Pancreas (tissue), 10 donors: ENCODE measurements around the gene ITPKB. TPM values are rescaled to one million over a fixed set of nuclear protein-coding genes. Genes with fewer than 3 reads are reported as not detected.
"Not testable (repeated sequence)": the region's sequence is repeated elsewhere in the genome, so short reads cannot be mapped to it uniquely, and the experiment has no call there.

Experiments
- ATAC-seq, 4 donors: fragments of 200-7000 bp; cut with Tn5 transposase; one replicate each; pipeline versions ENCODE4 v1.8.0 to v1.9.1; 2020; ENCODE audit warnings: mild to moderate bottlenecking in 4 of 4, moderate library complexity in 4 of 4
- DNase-seq, 6 donors: peaks; one replicate each; pipeline ENCODE4 v3.0.0-alpha.2; 2020
- FAIRE-seq: peaks from 2 replicates; lab custom pipeline; 2012; peaks lifted over from hg19 to GRCh38; lab: Jason Lieb, UNC
- H3K27ac ChIP-seq, 4 donors: fragments of 200-600 bp; sonication (generic); 1 replicate in 3 of 4; 2 replicates in 1 of 4; pipeline versions ENCODE4 v1.5.0 to v1.8.0; 2020
- H3K27me3 ChIP-seq, 4 donors: fragments of 200-600 bp; one replicate each; pipeline ENCODE4 v1.8.0; 2021
- H3K36me3 ChIP-seq, 3 donors: fragments of 200-600 bp; sonication (generic) in 1 of 3; one replicate each; pipeline versions ENCODE4 v1.5.0 to v1.8.0; 2020 to 2021
- H3K4me1 ChIP-seq, 3 donors: fragments of 200-600 bp; one replicate each; pipeline ENCODE4 v1.8.0; 2021
- H3K4me3 ChIP-seq, 4 donors: fragments of 200-600 bp; sonication (generic) in 2 of 4; one replicate each; pipeline versions ENCODE4 v1.5.0 to v1.8.0; 2020 to 2021
- H3K9me3 ChIP-seq, 4 donors: fragments of 200-600 bp; one replicate each; pipeline ENCODE4 v1.8.0; 2021
- WGBS, 2 donors: extraction: QIAGEN DNeasy Blood & Tissue Kit; methylation state at CpG; one replicate each; pipeline ENCODE4 v1.1.7; 2013; 5-methylcytosine and 5-hydroxymethylcytosine counted together
- intact Hi-C, 3 donors: fragments of 100-400 bp; cut with DNase I; formaldehyde crosslinking; loops; one replicate each; pipeline versions ENCODE4 v1.11.1 to v1.14.2; 2022
- polyA plus RNA-seq, 2 donors: library from polyadenylated mRNA; stranded (reverse); fragments of 200-250 nt; gene quantifications; one replicate each; pipeline ENCODE4 v1.2.3, GENCODE V29; 2013
- total RNA-seq, 6 donors: library from RNA; stranded (reverse); fragmentation: NEBNext Ultra II Directional in 4 of 6; extraction: Animal tissue kit (Norgen Biotek cat#: 25700) in 4 of 6; gene quantifications; one replicate each; pipeline versions ENCODE4 v1.2.1 to v1.2.4, GENCODE V29; 2021 to 2023
- TF ChIP-seq, protein P1 (sequence below), 4 donors: fragments of 200-600 bp; sonication (generic) in 3 of 4; IDR thresholded peaks; one replicate each; pipeline versions ENCODE4 v1.5.0 to v1.8.0; 2021; ENCODE audit warnings: antibody characterized with exemption in 4 of 4
- donor health status: healthy with polysubstance abuse.
- donor health status: DM: no; HTN: no; CAD: no; lungs with moderate emphysema.
- donor health status: DM: no; HTN: no; CAD: no.
- donor health status: control.
- donor health status: control.
- donor health status: Bipolar disorder and iron deficiency.
- donor health status: DM: yes; HTN: yes; CAD: no.
- donor health status: DM: no; HTN: no; CAD: no.
- donor health status: DM: no; HTN: no; CAD: no.
- donor health status: DM: yes; HTN: yes; CAD: no.

The ITPKB gene
- total and polyA plus RNA-seq, 8 donors: 3.8 to 13.9 (median 5.5) TPM

DNA sequence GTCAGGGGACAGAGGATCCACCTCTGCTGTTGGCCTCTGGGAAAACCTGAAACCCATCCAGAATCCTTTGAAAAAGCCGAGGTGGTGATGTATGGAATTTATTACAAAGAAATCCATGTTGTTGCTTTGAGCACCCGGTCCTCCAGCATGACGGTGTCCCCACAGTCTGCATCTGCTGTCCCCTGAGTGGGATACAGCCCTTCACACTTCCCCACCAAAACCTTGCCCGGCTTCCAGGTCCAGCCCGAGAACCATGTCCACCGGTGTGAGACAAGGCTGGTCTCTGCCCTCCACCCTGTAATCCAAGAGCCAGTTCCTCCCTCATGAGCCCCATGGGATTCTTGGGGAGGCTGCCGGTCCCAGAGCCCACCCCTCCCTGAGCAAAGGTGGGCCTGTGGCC, 120.1 kb downstream of the ITPKB start:
- Histone ChIP-seq H3K27ac (no peak overlapping the region), H3K4me1 (no peaks in the 10 kb centered on the region), H3K4me3 (no peak overlapping the region), H3K9me3 (no peaks in the 10 kb centered on the region), H3K36me3 (no peaks in the 10 kb centered on the region), H3K27me3 (no peaks in the 10 kb centered on the region)
- intact Hi-C loops: no loop called here
- 91% methylated on average over 7 of the region's 7 CpGs for WGBS, 2 donors
- FAIRE-seq (no peak), ATAC-seq (no peak), DNase-seq (no peak)
- TF ChIP-seq, protein P1, sequence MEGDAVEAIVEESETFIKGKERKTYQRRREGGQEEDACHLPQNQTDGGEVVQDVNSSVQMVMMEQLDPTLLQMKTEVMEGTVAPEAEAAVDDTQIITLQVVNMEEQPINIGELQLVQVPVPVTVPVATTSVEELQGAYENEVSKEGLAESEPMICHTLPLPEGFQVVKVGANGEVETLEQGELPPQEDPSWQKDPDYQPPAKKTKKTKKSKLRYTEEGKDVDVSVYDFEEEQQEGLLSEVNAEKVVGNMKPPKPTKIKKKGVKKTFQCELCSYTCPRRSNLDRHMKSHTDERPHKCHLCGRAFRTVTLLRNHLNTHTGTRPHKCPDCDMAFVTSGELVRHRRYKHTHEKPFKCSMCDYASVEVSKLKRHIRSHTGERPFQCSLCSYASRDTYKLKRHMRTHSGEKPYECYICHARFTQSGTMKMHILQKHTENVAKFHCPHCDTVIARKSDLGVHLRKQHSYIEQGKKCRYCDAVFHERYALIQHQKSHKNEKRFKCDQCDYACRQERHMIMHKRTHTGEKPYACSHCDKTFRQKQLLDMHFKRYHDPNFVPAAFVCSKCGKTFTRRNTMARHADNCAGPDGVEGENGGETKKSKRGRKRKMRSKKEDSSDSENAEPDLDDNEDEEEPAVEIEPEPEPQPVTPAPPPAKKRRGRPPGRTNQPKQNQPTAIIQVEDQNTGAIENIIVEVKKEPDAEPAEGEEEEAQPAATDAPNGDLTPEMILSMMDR (IDR thresholded peaks at IDR 0.05): no peak

DNA sequence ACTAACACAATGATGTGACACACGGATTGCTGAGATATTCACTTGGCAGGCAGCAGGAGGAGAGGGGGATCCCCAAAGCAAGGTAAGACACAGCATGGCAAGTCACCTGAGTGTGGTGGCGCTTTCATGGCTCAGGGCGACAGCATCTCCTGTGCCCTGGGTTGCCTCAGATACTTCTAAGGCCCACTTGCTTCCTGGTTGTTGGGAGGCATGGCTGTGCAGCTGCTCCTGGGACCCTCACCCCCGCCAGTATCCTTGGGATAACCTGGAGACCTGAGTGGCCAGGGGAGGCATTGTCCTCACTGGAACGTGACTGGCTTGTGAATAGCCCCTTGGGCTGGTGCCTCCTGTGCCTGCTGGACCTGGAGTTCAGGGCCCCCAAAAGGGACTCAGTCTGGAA, 120.7 kb downstream of the ITPKB start:
- Histone ChIP-seq H3K4me3 (no peak overlapping the region), H3K36me3 (no peaks in the 10 kb centered on the region), H3K27me3 (no peaks in the 10 kb centered on the region), H3K4me1 (no peaks in the 10 kb centered on the region), H3K9me3 (no peaks in the 10 kb centered on the region), H3K27ac (no peak overlapping the region)
- FAIRE-seq: no peak
- TF ChIP-seq, protein P1 (IDR thresholded peaks at IDR 0.05): no peak
- no peak for ATAC-seq
- intact Hi-C loops: no loop called here
- DNase-seq: no peak
- 79 to 82% methylated on average over 5 of the region's 5 CpGs for WGBS, 2 donors

DNA sequence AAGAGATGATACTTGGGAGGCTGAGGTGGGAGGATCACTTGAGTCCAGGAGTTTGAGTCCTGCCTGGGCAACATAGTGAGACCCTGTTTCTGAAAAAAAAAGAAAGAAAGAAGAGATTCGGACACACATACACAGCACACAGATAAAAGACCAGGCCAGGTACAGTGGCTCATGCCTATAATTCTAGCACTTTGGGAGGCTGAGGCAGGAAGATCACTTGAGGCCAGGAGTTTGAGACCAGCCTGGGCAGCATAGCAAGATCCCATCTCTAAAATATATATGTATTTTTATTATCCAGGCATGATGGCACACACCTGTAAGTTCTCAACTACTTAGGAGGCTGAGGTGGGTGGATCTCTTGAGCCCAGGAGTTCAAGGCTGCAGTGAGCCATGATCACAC, 121.4 kb downstream of the ITPKB start:
- not testable (repeated sequence) for H3K36me3 ChIP-seq

DNA sequence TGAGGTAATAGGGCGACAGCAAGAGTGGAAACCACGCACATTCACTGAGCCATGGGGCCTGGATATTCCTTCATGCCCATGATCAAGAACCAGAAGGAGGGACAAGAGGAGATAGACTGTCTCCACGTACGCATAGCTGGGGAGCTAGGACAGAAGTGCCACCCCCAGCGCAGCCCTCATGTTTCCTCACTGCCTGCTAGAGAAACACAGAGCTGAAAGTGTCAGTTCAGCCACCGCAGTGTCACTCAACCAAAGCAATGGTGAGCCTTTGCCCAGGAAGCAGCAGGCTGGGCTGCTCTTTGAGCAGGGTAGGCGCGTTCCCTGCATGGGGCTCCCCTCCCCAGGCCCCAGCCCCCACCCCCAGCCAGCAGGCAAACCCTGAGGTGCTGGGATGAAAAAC, 122.0 kb downstream of the ITPKB start:
- Histone ChIP-seq H3K36me3 (no peaks in the 10 kb centered on the region), H3K27me3 (no peaks in the 10 kb centered on the region), H3K4me1 (no peaks in the 10 kb centered on the region), H3K27ac (no peak overlapping the region), H3K9me3 (no peaks in the 10 kb centered on the region), H3K4me3 (no peak overlapping the region)
- TF ChIP-seq, protein P1 (IDR thresholded peaks at IDR 0.05): no peak
- no peak for DNase-seq
- 89 to 91% methylated on average over 8 of the region's 8 CpGs for WGBS, 2 donors
- intact Hi-C loops: no loop called here
- FAIRE-seq: no peak
- ATAC-seq: no peak

More for the DNA sequence above, 121.4 kb downstream of the ITPKB start:
- DNase-seq, H3K27ac ChIP-seq, H3K4me3 ChIP-seq, H3K27me3 ChIP-seq, ATAC-seq, intact Hi-C loops, H3K9me3 ChIP-seq, H3K4me1 ChIP-seq, FAIRE-seq: not testable (repeated sequence)
- WGBS, 2 donors: 68 to 88% methylated on average over 1 of the region's 1 CpG

DNA sequence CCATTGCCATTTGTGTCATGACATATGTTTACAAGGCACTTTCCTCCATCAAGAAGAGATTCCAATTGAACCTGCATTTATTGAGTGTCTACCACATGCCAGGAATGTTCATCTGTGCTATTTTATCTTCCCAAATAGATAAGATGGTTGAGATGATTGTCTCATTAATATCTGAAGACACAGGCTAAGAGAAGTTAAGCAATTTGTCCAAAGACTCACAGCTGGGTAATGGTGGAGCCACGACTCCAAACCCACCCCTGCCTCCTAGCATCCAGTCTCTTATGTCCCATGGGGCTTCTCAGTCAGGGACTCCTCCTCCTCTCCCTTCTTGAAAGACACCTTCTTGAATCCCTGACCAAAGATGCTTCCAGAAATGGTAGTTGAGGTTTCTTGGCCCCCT, 122.4 kb downstream of the ITPKB start:
- no peak overlapping the region for H3K4me3 ChIP-seq
- H3K27me3 ChIP-seq: no peaks in the 10 kb centered on the region
- DNase-seq (no peak), FAIRE-seq (no peak), ATAC-seq (no peak)
- no peaks in the 10 kb centered on the region for H3K4me1 ChIP-seq
- 72 to 80% methylated on average over 1 of the region's 1 CpG for WGBS, 2 donors
- no peaks in the 10 kb centered on the region for H3K36me3 ChIP-seq
- TF ChIP-seq, protein P1 (IDR thresholded peaks at IDR 0.05): no peak
- intact Hi-C loops: no loop called here
- H3K9me3 ChIP-seq: no peaks in the 10 kb centered on the region
- no peak overlapping the region for H3K27ac ChIP-seq
